ENCODE results near the gene INPP4B. TPM values are rescaled to one million over a fixed set of nuclear protein-coding genes. Genes with fewer than 3 reads are reported as not detected.

The INPP4B gene
- total RNA-seq, 2 experiments from 2014 or later: 43.7 to 44.7 TPM

- Mint-ChIP-seq H3K9me3 (ENCODE audit: insufficient read depth) (no peaks in the 10 kb centered on the region), H3K36me3 (ENCODE audit: low read depth) (peaks cover 7% of the 10 kb centered on the region), H3K27me3 (ENCODE audit: low read depth) (no peaks in the 10 kb centered on the region), H3K4me1 (ENCODE audit: low read depth) (no peaks in the 10 kb centered on the region), H3K27ac (no peak overlapping the region), H3K4me3 (no peak overlapping the region)
- ChIA-PET POLR2A (interaction anchor here (0.5 kb wide), 1 partner anchor 1063 kb away, joined by 3 read pairs; no protein-coding TSS in a partner anchor), CTCF (no interaction called here)
- ATAC-seq (no peak), DNase-seq (no peak)
These were observed 624.0 kb downstream of the INPP4B start for GRCh38 chr4:142222127-142222526.

GRCh38 chr4:142218726-142219125, 627.4 kb downstream of the INPP4B start:
- H3K27ac Mint-ChIP-seq: no peak overlapping the region
- H3K4me3 Mint-ChIP-seq: no peak overlapping the region
- DNase-seq (no peak), ATAC-seq (no peak)
- H3K36me3 Mint-ChIP-seq (ENCODE audit: low read depth): peaks cover 16% of the 10 kb centered on the region
- H3K27me3 Mint-ChIP-seq (ENCODE audit: low read depth): no peaks in the 10 kb centered on the region
- ChIA-PET CTCF (no interaction called here), POLR2A (no interaction called here)
- H3K4me1 Mint-ChIP-seq (ENCODE audit: low read depth): no peaks in the 10 kb centered on the region
- H3K9me3 Mint-ChIP-seq (ENCODE audit: insufficient read depth): no peaks in the 10 kb centered on the region

GRCh38 chr4:142211444-142211843, 634.7 kb downstream of the INPP4B start:
- peaks cover 25% of the 10 kb centered on the region for H3K36me3 Mint-ChIP-seq (ENCODE audit: low read depth)
- DNase-seq: no peak
- no peak overlapping the region for H3K4me3 Mint-ChIP-seq
- no peak overlapping the region for H3K27ac Mint-ChIP-seq
- no peaks in the 10 kb centered on the region for H3K4me1 Mint-ChIP-seq (ENCODE audit: low read depth)
- ATAC-seq: no peak
- no peaks in the 10 kb centered on the region for H3K27me3 Mint-ChIP-seq (ENCODE audit: low read depth)
- POLR2A ChIA-PET: no interaction called here
- no peaks in the 10 kb centered on the region for H3K9me3 Mint-ChIP-seq (ENCODE audit: insufficient read depth)
- CTCF ChIA-PET: interaction anchor here (0.6 kb wide), 1 partner anchor 104 kb away, joined by 3 read pairs; no protein-coding TSS in a partner anchor

- CTCF ChIA-PET: no interaction called here
- no peaks in the 10 kb centered on the region for H3K9me3 Mint-ChIP-seq (ENCODE audit: insufficient read depth)
- POLR2A ChIA-PET: interaction anchor here (0.6 kb wide), 1 partner anchor 302 kb away, joined by 3 read pairs; no protein-coding TSS in a partner anchor
These were observed 642.6 kb downstream of the INPP4B start for GRCh38 chr4:142203505-142203904.

GRCh38 chr4:142202404-142203332, 643.4 kb downstream of the INPP4B start:
- DNase-seq (no peak), ATAC-seq (no peak)
- peaks cover 19% of the 10 kb centered on the region for H3K36me3 Mint-ChIP-seq (ENCODE audit: low read depth)
- no peaks in the 10 kb centered on the region for H3K4me1 Mint-ChIP-seq (ENCODE audit: low read depth)
- ChIA-PET POLR2A (no interaction called here), CTCF (interaction anchor here (1.0 kb wide), 1 partner anchor 80 kb away, joined by 3 read pairs; no protein-coding TSS in a partner anchor)
- no peaks in the 10 kb centered on the region for H3K27me3 Mint-ChIP-seq (ENCODE audit: low read depth)
- no peaks in the 10 kb centered on the region for H3K9me3 Mint-ChIP-seq (ENCODE audit: insufficient read depth)
- no peak overlapping the region for H3K4me3 Mint-ChIP-seq
- H3K27ac Mint-ChIP-seq: no peak overlapping the region

More at GRCh38 chr4:142203505-142203904, 642.6 kb downstream of the INPP4B start:
- peaks cover 19% of the 10 kb centered on the region for H3K36me3 Mint-ChIP-seq (ENCODE audit: low read depth)
- no peak overlapping the region for H3K27ac Mint-ChIP-seq
- no peak overlapping the region for H3K4me3 Mint-ChIP-seq
- no peaks in the 10 kb centered on the region for H3K4me1 Mint-ChIP-seq (ENCODE audit: low read depth)
- no peaks in the 10 kb centered on the region for H3K27me3 Mint-ChIP-seq (ENCODE audit: low read depth)
- ATAC-seq (no peak), DNase-seq (no peak)

- Mint-ChIP-seq H3K4me1 (ENCODE audit: low read depth) (no peaks in the 10 kb centered on the region), H3K36me3 (ENCODE audit: low read depth) (peaks cover 9% of the 10 kb centered on the region), H3K9me3 (ENCODE audit: insufficient read depth) (no peaks in the 10 kb centered on the region), H3K27ac (no peak overlapping the region), H3K4me3 (no peak overlapping the region), H3K27me3 (ENCODE audit: low read depth) (no peaks in the 10 kb centered on the region)
- POLR2A ChIA-PET: no interaction called here
- CTCF ChIA-PET: no interaction called here
- DNase-seq (no peak), ATAC-seq (no peak)
These were observed 645.1 kb downstream of the INPP4B start for GRCh38 chr4:142201041-142201440.

- H3K27me3 Mint-ChIP-seq (ENCODE audit: low read depth): no peaks in the 10 kb centered on the region
- DNase-seq (no peak), ATAC-seq (no peak)
- H3K4me3 Mint-ChIP-seq: no peak overlapping the region
- no peaks in the 10 kb centered on the region for H3K4me1 Mint-ChIP-seq (ENCODE audit: low read depth)
- POLR2A ChIA-PET: no interaction called here
- CTCF ChIA-PET: interaction anchor here (0.8 kb wide), 1 partner anchor 88 kb away, joined by 3 read pairs; no protein-coding TSS in a partner anchor
- no peak overlapping the region for H3K27ac Mint-ChIP-seq
- no peaks in the 10 kb centered on the region for H3K9me3 Mint-ChIP-seq (ENCODE audit: insufficient read depth)
- H3K36me3 Mint-ChIP-seq (ENCODE audit: low read depth): peaks cover 14% of the 10 kb centered on the region
These were observed 651.2 kb downstream of the INPP4B start for GRCh38 chr4:142194905-142195304.

- no peak overlapping the region for H3K4me3 Mint-ChIP-seq
- CTCF ChIA-PET: no interaction called here
- DNase-seq: no peak
- H3K4me1 Mint-ChIP-seq (ENCODE audit: low read depth): no peaks in the 10 kb centered on the region
- POLR2A ChIA-PET: no interaction called here
- peaks cover 17% of the 10 kb centered on the region for H3K36me3 Mint-ChIP-seq (ENCODE audit: low read depth)
- no peaks in the 10 kb centered on the region for H3K27me3 Mint-ChIP-seq (ENCODE audit: low read depth)
- ATAC-seq: no peak
- no peak overlapping the region for H3K27ac Mint-ChIP-seq
- H3K9me3 Mint-ChIP-seq (ENCODE audit: insufficient read depth): no peaks in the 10 kb centered on the region
These were observed 654.2 kb downstream of the INPP4B start for GRCh38 chr4:142191901-142192300.

GRCh38 chr4:142181021-142181420, 665.1 kb downstream of the INPP4B start:
- ATAC-seq (no peak), DNase-seq (no peak)
- H3K27ac Mint-ChIP-seq: no peak overlapping the region
- no peak overlapping the region for H3K4me3 Mint-ChIP-seq
- no peaks in the 10 kb centered on the region for H3K9me3 Mint-ChIP-seq (ENCODE audit: insufficient read depth)
- ChIA-PET POLR2A (no interaction called here), CTCF (no interaction called here)
- no peaks in the 10 kb centered on the region for H3K27me3 Mint-ChIP-seq (ENCODE audit: low read depth)
- peaks cover 22% of the 10 kb centered on the region for H3K36me3 Mint-ChIP-seq (ENCODE audit: low read depth)
- H3K4me1 Mint-ChIP-seq (ENCODE audit: low read depth): no peaks in the 10 kb centered on the region

GRCh38 chr4:142169216-142169615, 676.9 kb downstream of the INPP4B start:
- CTCF ChIA-PET: no interaction called here
- Mint-ChIP-seq H3K27ac (no peak overlapping the region), H3K4me1 (ENCODE audit: low read depth) (no peaks in the 10 kb centered on the region), H3K4me3 (no peak overlapping the region), H3K9me3 (ENCODE audit: insufficient read depth) (no peaks in the 10 kb centered on the region), H3K27me3 (ENCODE audit: low read depth) (no peaks in the 10 kb centered on the region), H3K36me3 (ENCODE audit: low read depth) (peaks cover 46% of the 10 kb centered on the region)
- POLR2A ChIA-PET: no interaction called here
- no peak for ATAC-seq
- DNase-seq: no peak

- H3K36me3 Mint-ChIP-seq (ENCODE audit: low read depth): peaks cover 40% of the 10 kb centered on the region
- ATAC-seq: no peak
- H3K4me3 Mint-ChIP-seq: no peak overlapping the region
- POLR2A ChIA-PET: no interaction called here
- no peak overlapping the region for H3K27ac Mint-ChIP-seq
- no peaks in the 10 kb centered on the region for H3K9me3 Mint-ChIP-seq (ENCODE audit: insufficient read depth)
- CTCF ChIA-PET: no interaction called here
- DNase-seq: no peak
- no peaks in the 10 kb centered on the region for H3K4me1 Mint-ChIP-seq (ENCODE audit: low read depth)
- H3K27me3 Mint-ChIP-seq (ENCODE audit: low read depth): no peaks in the 10 kb centered on the region
These were observed 677.9 kb downstream of the INPP4B start for GRCh38 chr4:142168181-142168580.

GRCh38 chr4:142164767-142165500, 681.2 kb downstream of the INPP4B start:
- H3K4me3 Mint-ChIP-seq: no peak overlapping the region
- DNase-seq (no peak), ATAC-seq (no peak)
- ChIA-PET CTCF (no interaction called here), POLR2A (no interaction called here)
- H3K9me3 Mint-ChIP-seq (ENCODE audit: insufficient read depth): no peaks in the 10 kb centered on the region
- H3K36me3 Mint-ChIP-seq (ENCODE audit: low read depth): peaks cover 35% of the 10 kb centered on the region
- no peaks in the 10 kb centered on the region for H3K4me1 Mint-ChIP-seq (ENCODE audit: low read depth)
- no peak overlapping the region for H3K27ac Mint-ChIP-seq
- H3K27me3 Mint-ChIP-seq (ENCODE audit: low read depth): no peaks in the 10 kb centered on the region
